GM18499 (cell line): ENCODE data around the gene MT1HL1.
"Not testable (repeated sequence)": the region's sequence is repeated elsewhere in the genome, so short reads cannot be mapped to it uniquely, and the experiment has no call there.

ENCODE experiments used
- ATAC-seq: cut with Tn5 transposase; IDR thresholded peaks from one replicate; pipeline ENCODE4 v1.9.1; 2021; ENCODE audit warnings: moderate number of reproducible peaks; ENCODE audit not compliant: insufficient read depth, unreplicated experiment

MT1HL1 gene

DNA sequence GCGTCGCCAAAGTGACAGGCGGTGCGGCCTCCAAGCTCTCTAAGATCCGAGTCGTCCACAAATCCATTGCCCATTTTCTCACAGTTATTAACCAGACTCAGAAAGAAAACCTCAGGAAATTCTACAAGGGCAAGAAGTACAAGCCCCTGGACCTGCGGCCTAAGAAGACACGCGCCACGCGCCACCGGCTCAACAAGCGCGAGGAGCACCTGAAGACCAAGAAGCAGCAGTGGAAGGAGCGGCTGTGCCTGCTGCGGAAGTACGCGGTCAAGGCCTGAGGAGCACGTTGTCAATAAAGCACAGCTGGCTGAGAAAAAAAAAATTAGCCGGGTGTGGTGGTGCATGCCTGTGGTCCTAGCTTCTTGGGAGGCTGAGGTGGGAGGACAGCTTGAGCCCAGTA is 22.8 kb downstream of the MT1HL1 start:
- not testable (repeated sequence) for ATAC-seq

- ATAC-seq: no peak
Observed at GRCh38 chr1:236980673-236981072, 23.6 kb downstream of the MT1HL1 start.

DNA sequence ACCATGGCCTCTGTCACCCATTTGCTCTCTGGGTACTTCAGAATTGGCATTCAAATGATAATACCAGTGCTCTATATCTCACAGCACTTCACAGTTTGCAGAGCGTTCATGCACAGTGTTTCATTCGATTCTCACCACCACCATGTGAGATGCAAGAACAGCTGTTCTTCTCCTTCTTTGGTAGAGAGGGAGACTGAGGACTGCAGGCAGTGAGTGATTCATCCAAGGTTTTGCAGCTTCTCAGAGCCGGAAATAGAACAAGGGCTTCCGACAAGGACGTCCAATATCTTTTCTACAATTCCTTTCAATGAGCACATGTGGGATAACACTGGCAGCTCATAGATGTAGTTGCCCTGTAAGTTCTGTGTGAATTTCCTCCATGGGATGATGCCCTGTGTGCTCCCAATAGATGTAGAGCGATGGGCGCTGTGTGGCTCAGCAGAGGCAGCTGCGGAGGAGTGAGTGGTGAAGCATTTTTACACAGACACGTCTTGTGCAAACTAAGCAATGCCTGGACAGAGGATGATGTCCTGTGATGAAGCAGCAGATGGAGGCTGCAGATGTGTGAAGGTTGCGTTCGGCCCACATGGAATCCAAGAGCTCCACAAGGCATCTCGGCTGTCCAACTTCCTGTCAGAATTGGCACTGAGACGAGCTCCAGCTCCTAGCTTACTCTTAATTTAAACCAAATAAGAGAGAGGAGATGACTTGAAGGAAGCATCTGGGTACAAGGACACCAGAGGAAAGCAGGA is 24.9 kb downstream of the MT1HL1 start:
- ATAC-seq: no peak

- ATAC-seq: no peak
Observed at GRCh38 chr1:236978740-236979139, 25.5 kb downstream of the MT1HL1 start.

- ATAC-seq: no peak
Observed at GRCh38 chr1:236975461-236975860, 28.8 kb downstream of the MT1HL1 start.

DNA sequence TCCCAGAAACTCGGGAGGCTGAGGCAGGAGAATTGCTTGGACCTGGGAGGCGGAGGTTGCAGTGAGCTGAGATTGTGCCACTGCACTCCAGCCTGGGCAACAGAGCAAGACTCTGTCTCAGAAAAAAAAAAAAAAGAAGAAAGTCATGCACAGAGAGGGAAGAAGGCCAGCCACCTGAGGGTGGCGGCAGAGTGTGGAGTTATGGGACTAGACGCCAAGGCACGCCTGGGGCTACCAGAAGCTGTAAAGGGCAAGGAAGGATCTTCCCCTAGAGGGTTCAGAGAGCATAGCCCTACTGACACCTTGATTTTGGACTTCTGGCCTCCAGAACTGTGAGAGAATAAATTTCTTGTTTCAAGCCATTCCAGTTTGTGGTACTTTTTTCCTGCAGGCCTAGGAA is 30.2 kb downstream of the MT1HL1 start:
- ATAC-seq: not testable (repeated sequence)

DNA sequence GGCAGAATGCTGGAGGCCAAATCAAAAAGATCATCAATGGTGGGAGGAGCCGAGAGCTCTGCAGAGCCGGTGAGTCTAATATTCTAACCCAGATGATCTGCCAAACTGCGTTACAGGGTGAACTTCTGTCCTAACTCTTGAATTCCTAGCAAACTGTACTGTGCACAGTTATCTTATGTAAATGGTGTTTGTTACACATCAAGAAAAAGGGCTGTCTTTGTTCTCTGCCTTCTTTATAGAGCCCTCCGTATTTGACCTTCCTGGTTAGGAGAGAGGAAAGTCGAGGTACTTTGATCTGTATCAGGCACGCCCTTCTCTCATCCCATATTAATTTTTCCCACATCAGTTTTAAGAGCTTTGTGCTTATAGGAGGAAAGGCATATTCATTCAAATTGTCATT is 37.6 kb downstream of the MT1HL1 start:
- ATAC-seq: no peak

- ATAC-seq: no peak
Observed at GRCh38 chr1:236963920-236964319, 40.3 kb downstream of the MT1HL1 start.

DNA sequence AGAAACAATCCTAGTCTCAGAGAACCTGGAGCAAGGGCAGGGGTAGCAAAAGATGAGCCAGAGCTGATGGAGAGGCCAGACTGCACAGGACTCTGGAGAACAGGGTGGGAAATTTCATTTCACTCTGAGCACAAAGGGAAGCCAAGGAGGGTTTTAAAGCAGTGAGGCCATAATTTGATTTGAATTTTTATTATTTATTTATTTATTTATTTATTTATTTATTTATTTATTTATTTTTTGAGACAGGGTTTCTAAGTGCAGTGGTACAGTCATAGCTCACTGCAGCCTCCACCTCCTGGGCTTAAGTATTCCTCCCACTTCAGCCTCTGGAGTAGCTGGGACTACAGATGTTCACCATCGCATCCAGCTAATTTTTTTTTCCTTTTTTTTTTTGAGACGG is 45.1 kb downstream of the MT1HL1 start:
- no peak for ATAC-seq

- ATAC-seq: no peak
Observed at GRCh38 chr1:236957235-236957634, 47.0 kb downstream of the MT1HL1 start.
